ENCODE measurements around the gene ZDHHC14. TPM values are rescaled to one million over a fixed set of nuclear protein-coding genes. Genes with fewer than 3 reads are reported as not detected.
A peak's percentile ranks its signal among the peaks of the same experiment; 100 is the strongest.

Gene ZDHHC14
- total RNA-seq, 2 experiments from 2014 or later, result 7.8 to 9.8 TPM

DNA sequence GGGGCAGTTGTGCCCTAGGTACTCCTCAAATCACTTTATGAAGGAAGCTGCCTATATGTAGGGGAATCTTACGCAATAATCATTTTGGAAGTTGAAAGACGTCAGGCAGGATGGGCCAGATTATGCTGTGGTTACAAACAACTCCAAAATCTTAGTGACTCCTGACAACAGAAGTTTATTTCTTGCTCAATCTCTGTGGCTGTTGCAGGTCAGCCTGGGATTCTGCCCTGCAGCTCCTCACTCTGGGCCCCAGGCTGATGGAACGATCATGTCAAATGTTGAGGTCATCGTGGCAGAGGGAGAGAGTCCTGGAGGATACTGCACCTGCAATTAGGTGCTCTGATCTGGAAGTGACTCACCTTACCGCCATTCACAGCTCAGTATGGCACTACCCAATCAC is 88.4 kb downstream of the ZDHHC14 start:
- CTCF ChIA-PET, result interaction anchor here (1.2 kb wide), 1 partner anchor 10 kb away, joined by 3 read pairs; no protein-coding TSS in a partner anchor
- Mint-ChIP-seq H3K36me3 (ENCODE audit: low read depth) (no peaks in the 10 kb centered on the region), H3K27ac (no peak overlapping the region), H3K4me3 (no peak overlapping the region), H3K9me3 (no peaks in the 10 kb centered on the region), H3K27me3 (no peaks in the 10 kb centered on the region), H3K4me1 (peaks cover 32% of the 10 kb centered on the region)
- DNase-seq, result no peak
- POLR2A ChIA-PET, result no interaction called here

GRCh38 chr6:157471077-157471686 is 90.2 kb downstream of the ZDHHC14 start:
- POLR2A ChIA-PET, result no interaction called here
- peaks cover 19% of the 10 kb centered on the region for H3K4me1 Mint-ChIP-seq
- H3K36me3 Mint-ChIP-seq (ENCODE audit: low read depth), result peaks cover 3% of the 10 kb centered on the region
- H3K9me3 Mint-ChIP-seq, result peaks cover 4% of the 10 kb centered on the region
- H3K4me3 Mint-ChIP-seq, result no peak overlapping the region
- CTCF ChIA-PET, result interaction anchor here (1.1 to 1.4 kb wide), 3 partner anchors 9 to 37 kb away, joined by 3 to 4 read pairs (median 4); no protein-coding TSS in a partner anchor
- peaks cover 3% of the 10 kb centered on the region for H3K27me3 Mint-ChIP-seq
- DNase-seq, result no peak
- no peak overlapping the region for H3K27ac Mint-ChIP-seq

DNA sequence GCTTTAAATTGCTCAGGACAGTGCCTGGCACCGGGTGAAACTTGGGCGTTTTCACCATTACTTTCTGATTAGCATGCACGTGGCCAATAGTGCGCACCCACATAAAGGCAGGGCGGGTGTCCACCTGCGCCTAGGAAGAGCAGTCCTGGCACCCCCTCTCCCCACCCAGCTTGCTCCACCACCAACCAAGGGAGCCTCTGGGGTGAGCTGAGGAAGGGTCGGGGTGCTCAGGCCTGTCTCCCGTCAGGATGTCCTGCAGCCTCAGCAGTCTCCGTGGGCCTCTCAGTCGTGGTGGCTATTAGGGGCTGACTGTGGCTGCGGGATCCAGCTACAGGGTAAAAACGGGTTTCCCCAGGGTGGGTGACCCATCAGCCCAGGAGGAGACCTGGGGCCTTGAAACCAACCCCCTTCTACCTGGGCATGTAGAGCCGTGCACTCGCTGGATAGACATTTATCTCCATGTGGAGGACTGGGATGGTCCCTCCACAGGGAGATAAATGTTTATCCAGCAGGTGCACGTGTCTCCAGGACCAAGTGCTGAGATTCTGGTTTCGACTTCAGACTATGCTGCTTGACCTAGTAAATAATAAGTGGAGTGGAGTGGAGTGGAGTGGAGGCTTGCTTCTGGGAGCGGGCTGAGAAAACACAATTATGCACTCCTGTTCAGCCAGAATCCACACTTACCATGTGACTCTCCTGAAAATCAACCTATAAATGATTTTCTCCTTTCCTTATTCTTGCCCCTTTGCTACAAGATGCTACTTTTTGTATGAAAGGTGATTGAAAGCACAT is 91.1 kb downstream of the ZDHHC14 start:
- DNase-seq, result no peak
- Mint-ChIP-seq H3K4me1 (peaks cover 15% of the 10 kb centered on the region), H3K36me3 (ENCODE audit: low read depth) (peaks cover 5% of the 10 kb centered on the region), H3K9me3 (peaks cover 5% of the 10 kb centered on the region), H3K4me3 (no peak overlapping the region), H3K27ac (no peak overlapping the region), H3K27me3 (peaks cover 5% of the 10 kb centered on the region)
- ChIA-PET CTCF (interaction anchor here (1.4 kb wide), 2 partner anchors 13 to 69 kb away, joined by 3 to 4 read pairs; no protein-coding TSS in a partner anchor), POLR2A (no interaction called here)

GRCh38 chr6:157476797-157477196 is 95.8 kb downstream of the ZDHHC14 start:
- no peak overlapping the region for H3K4me3 Mint-ChIP-seq
- H3K9me3 Mint-ChIP-seq, result peaks cover 5% of the 10 kb centered on the region
- CTCF ChIA-PET, result no interaction called here
- peaks cover 7% of the 10 kb centered on the region for H3K36me3 Mint-ChIP-seq (ENCODE audit: low read depth)
- H3K4me1 Mint-ChIP-seq, result peaks cover 9% of the 10 kb centered on the region
- H3K27me3 Mint-ChIP-seq, result peaks cover 5% of the 10 kb centered on the region
- DNase-seq, result no peak
- no peak overlapping the region for H3K27ac Mint-ChIP-seq
- POLR2A ChIA-PET, result no interaction called here

DNA sequence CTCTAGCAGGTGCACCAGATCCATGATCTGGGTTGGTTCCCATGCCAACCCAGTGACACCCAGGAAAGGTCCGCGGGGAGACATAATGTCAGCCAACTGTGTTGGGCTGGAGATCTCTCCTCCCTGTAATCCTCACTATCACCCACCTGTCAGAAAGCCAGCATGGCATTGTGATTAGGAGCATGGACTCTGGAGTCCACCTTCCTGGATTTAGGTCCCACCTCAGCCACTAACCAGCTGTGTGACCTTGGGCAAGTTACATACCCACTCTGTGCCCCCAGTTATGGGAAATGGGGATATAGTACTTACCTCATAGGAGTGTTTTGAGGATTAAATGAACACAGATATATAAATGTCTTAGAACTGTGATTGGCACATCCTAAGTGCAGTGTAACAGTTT is 97.9 kb downstream of the ZDHHC14 start:
- Mint-ChIP-seq H3K27me3 (peaks cover 5% of the 10 kb centered on the region), H3K4me3 (no peak overlapping the region), H3K36me3 (ENCODE audit: low read depth) (peaks cover 7% of the 10 kb centered on the region), H3K27ac (no peak overlapping the region), H3K4me1 (peaks cover 7% of the 10 kb centered on the region), H3K9me3 (peaks cover 8% of the 10 kb centered on the region)
- POLR2A ChIA-PET, result no interaction called here
- no peak for DNase-seq
- CTCF ChIA-PET, result no interaction called here

DNA sequence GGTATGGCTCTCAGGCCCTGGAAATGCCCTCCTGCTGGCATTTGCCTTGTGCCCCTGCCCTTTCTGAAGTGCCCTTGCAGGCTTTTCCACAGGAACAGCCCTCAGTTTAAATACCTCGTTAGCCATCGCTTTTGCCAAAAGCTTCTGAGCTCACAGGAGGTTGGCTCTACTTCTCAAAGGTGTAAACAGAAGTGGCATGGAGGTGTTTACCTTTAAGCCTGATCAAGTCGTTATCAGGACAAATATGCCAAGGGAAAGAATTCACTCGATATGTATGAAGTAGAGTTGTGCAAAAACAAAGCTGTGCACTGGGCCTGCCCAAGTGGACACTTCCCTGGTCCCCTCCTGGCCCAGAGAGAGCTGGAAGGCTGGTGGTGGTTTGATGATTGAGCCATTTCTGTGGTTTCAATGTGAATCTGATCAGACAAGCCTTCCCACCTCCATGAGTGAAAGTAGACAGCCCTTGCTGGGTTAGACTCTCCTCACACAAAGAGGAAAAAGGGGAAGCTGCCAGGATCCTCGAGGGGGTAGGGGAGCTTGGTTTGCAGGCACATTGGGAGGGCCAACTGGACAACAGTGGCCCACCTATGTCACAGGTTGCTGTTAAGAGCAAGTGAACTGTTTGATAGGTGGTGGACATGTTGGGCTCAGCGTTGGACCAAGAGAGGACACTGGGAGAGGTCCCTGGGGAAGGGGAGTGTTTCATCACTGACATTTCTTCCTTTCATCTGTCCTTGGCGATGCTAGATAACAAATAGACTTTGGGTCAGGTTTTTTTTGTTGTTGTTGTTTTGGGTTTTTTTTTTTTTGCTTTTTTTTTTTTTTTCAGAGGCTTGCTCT is 98.7 kb downstream of the ZDHHC14 start:
- H3K9me3 Mint-ChIP-seq, result peaks cover 9% of the 10 kb centered on the region
- peak overlapping the region; percentile 46 for H3K27ac Mint-ChIP-seq
- DNase-seq, result no peak
- ChIA-PET CTCF (interaction anchor here (0.6 to 1.1 kb wide), 2 partner anchors 11 to 674 kb away, joined by 3 read pairs; no protein-coding TSS in a partner anchor), POLR2A (no interaction called here)
- peaks cover 5% of the 10 kb centered on the region for H3K4me1 Mint-ChIP-seq
- H3K36me3 Mint-ChIP-seq (ENCODE audit: low read depth), result peaks cover 7% of the 10 kb centered on the region
- peaks cover 5% of the 10 kb centered on the region for H3K27me3 Mint-ChIP-seq
- H3K4me3 Mint-ChIP-seq, result no peak overlapping the region

DNA sequence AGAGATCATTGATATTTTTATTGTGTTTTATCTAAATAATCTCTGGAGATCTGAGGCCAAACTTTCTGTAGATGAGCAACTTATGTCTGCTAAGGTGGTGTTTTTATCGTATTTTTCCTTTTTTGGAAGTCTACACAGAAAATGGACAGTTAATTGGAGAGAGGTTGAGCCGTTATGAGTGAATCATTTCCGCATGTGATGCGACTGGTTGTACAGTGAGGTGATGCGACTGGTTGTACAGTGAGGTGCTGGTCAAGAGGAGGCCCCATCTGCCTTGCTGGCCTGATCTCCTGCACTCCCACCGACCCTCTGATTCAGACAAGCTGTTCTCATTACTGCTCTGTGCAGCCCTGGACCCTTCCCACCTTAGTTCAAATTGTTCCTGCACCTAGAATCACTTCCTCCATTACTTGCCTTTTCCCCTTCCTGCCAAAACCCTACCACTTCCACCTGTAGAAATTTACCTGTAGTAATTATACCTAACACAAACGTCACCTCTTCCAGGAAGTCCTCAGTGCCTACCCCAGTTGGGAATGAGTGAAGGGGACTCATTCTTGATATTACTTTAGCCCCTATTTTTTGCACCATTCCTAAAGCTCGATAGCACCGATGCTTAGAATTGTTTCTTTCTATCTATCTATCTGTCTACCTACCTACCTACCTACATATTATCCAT is 100.3 kb downstream of the ZDHHC14 start:
- ChIA-PET POLR2A (no interaction called here), CTCF (interaction anchor here (0.7 kb wide), 1 partner anchor 108 kb away, joined by 5 read pairs; no protein-coding TSS in a partner anchor)
- no peak for DNase-seq
- H3K27ac Mint-ChIP-seq, result no peak overlapping the region
- H3K36me3 Mint-ChIP-seq (ENCODE audit: low read depth), result peaks cover 3% of the 10 kb centered on the region
- peaks cover 15% of the 10 kb centered on the region for H3K4me1 Mint-ChIP-seq
- no peak overlapping the region for H3K4me3 Mint-ChIP-seq
- peaks cover under 1% of the 10 kb centered on the region for H3K27me3 Mint-ChIP-seq
- H3K9me3 Mint-ChIP-seq, result peaks cover 4% of the 10 kb centered on the region

- ChIA-PET CTCF (interaction anchor here (0.7 kb wide), 1 partner anchor 109 kb away, joined by 5 read pairs; no protein-coding TSS in a partner anchor), POLR2A (interaction anchor here (0.7 kb wide), 1 partner anchor 86 kb away, joined by 9 read pairs; no protein-coding TSS in a partner anchor)
- Mint-ChIP-seq H3K27ac (no peak overlapping the region), H3K27me3 (no peaks in the 10 kb centered on the region), H3K4me3 (no peak overlapping the region), H3K4me1 (peaks cover 21% of the 10 kb centered on the region), H3K9me3 (peaks cover 4% of the 10 kb centered on the region), H3K36me3 (ENCODE audit: low read depth) (peaks cover 2% of the 10 kb centered on the region)
- no peak for DNase-seq
These were observed 100.9 kb downstream of the ZDHHC14 start for GRCh38 chr6:157481865-157482249.

DNA sequence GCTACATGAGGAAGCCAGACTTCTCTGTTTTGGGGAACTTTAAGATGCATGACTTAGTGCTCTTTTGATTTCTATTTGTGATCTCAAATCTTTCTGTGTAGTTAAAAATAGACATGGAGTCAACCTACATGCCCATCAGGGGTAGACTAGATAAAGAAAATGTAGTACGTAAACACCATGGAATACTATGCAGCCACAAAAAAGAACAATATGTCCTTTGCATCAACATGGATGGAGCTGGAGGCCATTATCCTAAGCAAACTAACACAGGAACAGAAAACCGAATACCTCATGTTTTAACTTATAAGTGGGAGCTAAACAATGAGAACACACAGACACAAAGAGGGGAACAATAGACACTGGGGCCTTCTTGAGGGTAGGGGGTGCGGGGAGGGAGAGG is 102.8 kb downstream of the ZDHHC14 start:
- ChIA-PET POLR2A (interaction anchor here (0.7 kb wide), 1 partner anchor 185 kb away, joined by 3 read pairs; no protein-coding TSS in a partner anchor), CTCF (no interaction called here)
- no peak overlapping the region for H3K27ac Mint-ChIP-seq
- no peak overlapping the region for H3K4me3 Mint-ChIP-seq
- H3K9me3 Mint-ChIP-seq, result peaks cover 4% of the 10 kb centered on the region
- H3K36me3 Mint-ChIP-seq (ENCODE audit: low read depth), result peaks cover 4% of the 10 kb centered on the region
- DNase-seq, result no peak
- H3K27me3 Mint-ChIP-seq, result no peaks in the 10 kb centered on the region
- H3K4me1 Mint-ChIP-seq, result peaks cover 38% of the 10 kb centered on the region

DNA sequence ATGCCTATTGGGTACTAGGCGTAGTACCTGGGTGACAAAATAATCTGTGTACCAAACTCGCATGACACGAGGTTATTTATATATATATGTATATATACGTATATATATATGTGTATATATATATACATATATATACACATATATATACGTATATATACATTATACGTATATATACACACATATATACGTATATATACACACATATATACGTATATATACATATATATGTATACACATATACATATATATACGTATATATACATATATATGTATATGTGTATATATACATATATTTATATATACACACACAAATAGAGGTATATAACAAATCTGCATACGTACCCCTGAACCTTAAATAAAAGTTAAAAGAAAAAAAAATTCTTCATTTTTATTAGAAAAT is 103.2 kb downstream of the ZDHHC14 start:
- H3K27me3 Mint-ChIP-seq, result no peaks in the 10 kb centered on the region
- H3K4me3 Mint-ChIP-seq, result no peak overlapping the region
- CTCF ChIA-PET, result no interaction called here
- H3K4me1 Mint-ChIP-seq, result peaks cover 42% of the 10 kb centered on the region
- POLR2A ChIA-PET, result no interaction called here
- no peak for DNase-seq
- H3K27ac Mint-ChIP-seq, result no peak overlapping the region
- peaks cover 4% of the 10 kb centered on the region for H3K36me3 Mint-ChIP-seq (ENCODE audit: low read depth)
- H3K9me3 Mint-ChIP-seq, result peaks cover 4% of the 10 kb centered on the region

- Mint-ChIP-seq H3K4me1 (peaks cover 51% of the 10 kb centered on the region), H3K4me3 (peak overlapping the region; percentile 40), H3K9me3 (peaks cover 4% of the 10 kb centered on the region), H3K36me3 (ENCODE audit: low read depth) (peaks cover 5% of the 10 kb centered on the region), H3K27ac (peak overlapping the region; percentile 87), H3K27me3 (peaks cover 4% of the 10 kb centered on the region)
- CTCF ChIA-PET, result interaction anchor here (0.5 to 1.4 kb wide), 5 partner anchors 12 to 1438 kb away, joined by 3 to 4 read pairs (median 3); no protein-coding TSS in a partner anchor
- POLR2A ChIA-PET, result no interaction called here
- peak; percentile 56 for DNase-seq
These were observed 105.6 kb downstream of the ZDHHC14 start for GRCh38 chr6:157486572-157486971.

DNA sequence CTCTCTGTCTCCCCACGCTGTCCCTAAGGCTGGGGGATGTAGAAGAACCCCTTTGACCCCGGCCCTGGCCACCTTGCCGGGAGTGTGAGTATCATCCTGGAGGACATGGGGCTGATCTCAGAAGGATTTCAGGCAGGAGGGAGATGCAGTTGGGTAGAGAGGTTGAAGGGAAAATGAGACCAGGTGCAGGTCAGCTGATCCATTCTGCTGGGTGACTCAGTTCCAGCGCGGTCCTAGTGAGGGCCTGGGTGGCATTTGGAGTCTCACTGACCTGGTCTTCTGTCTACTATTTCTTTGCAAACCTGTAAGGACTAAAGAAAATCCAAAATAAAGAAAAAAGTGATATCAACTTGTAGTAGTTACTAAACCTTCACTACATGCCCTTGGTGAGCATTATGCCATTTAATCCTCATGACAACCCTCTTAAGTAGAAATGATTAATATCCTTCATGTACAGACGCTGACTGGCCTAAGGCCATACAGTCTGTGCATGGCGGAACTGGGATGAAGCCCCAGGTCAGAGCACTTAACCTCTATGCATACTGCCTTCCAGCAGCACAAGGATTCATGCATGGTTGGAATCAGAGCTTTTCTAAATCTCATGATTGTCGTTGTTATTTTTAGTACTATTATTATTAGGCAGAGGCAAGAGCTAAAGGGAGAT is 106.3 kb downstream of the ZDHHC14 start:
- Mint-ChIP-seq H3K9me3 (peaks cover 4% of the 10 kb centered on the region), H3K4me3 (no peak overlapping the region), H3K4me1 (peaks cover 50% of the 10 kb centered on the region), H3K27me3 (peaks cover 4% of the 10 kb centered on the region), H3K27ac (peak overlapping the region; percentile 87), H3K36me3 (ENCODE audit: low read depth) (peaks cover 5% of the 10 kb centered on the region)
- POLR2A ChIA-PET, result no interaction called here
- no peak for DNase-seq
- CTCF ChIA-PET, result interaction anchor here (0.8 to 1.4 kb wide), 4 partner anchors 11 to 39 kb away, joined by 3 to 4 read pairs (median 4); no protein-coding TSS in a partner anchor

Measured in activated CD4-positive, alpha-beta T cell treated with anti-CD3 and anti-CD28 coated beads, Interleukin-2, amount 10 ng/mL, durations not matched to agents 7 days and 5 days (primary cell).